ENCODE results near the gene PLPP3. TPM values are rescaled to one million over a fixed set of nuclear protein-coding genes. Genes with fewer than 3 reads are reported as not detected.

The PLPP3 gene
- total and polyA plus RNA-seq, 9 of the 15 experiments (the other 6 are each of a cell fraction or from before 2014, with no cell fraction given), result 0.07 to 0.54 (median 0.20) TPM

- no peak for TF ChIP-seq ZNF197 (CRISPR knock-in tag; IDR thresholded peaks at IDR 0.05; ENCODE audit: low read depth)
- TF ChIP-seq TCFL5 (CRISPR knock-in tag; conservative IDR thresholded peaks at IDR 0.05), result no peak
- 0 out of 2 replicates have a peak, but pooled peaks have one; percentile 38 for TF ChIP-seq ILK (tag; IDR thresholded peaks at IDR 0.05; ENCODE audit: borderline replicate concordance, low read depth)
- peak in 1 of 2 experiments; percentile 18; a peak in 1 of 4 replicates for TF ChIP-seq TRIM24 (IDR thresholded peaks at IDR 0.05)
- no peak for TF ChIP-seq VEZF1 (CRISPR knock-in tag; IDR thresholded peaks at IDR 0.05)
- TF ChIP-seq TRIM28 (IDR thresholded peaks at IDR 0.05), result no peak
- TF ChIP-seq KLF6 (CRISPR knock-in tag; IDR thresholded peaks at IDR 0.05; ENCODE audit: borderline replicate concordance), result peak; percentile 49; the same call in 1 of the 2 replicates
- TF ChIP-seq NCOR1 (IDR thresholded peaks at IDR 0.05), result peak; percentile 50; the same call in 1 of the 2 replicates
- TF ChIP-seq MAFF (IDR thresholded peaks at IDR 0.05; ENCODE audit: low read length), result peak; percentile 94
- no peak for TF ChIP-seq TARDBP (IDR thresholded peaks at IDR 0.05)
- TF ChIP-seq ZNF77 (CRISPR knock-in tag; IDR thresholded peaks at IDR 0.05), result no peak
- no peak for TF ChIP-seq BRF2 (IDR thresholded peaks at IDR 0.05; ENCODE audit: borderline replicate concordance, insufficient read depth, insufficient read length)
- no peak for TF ChIP-seq PHB2 (IDR thresholded peaks at IDR 0.05; ENCODE audit: low read depth)
- peak; percentile 52 for TF ChIP-seq MECOM (CRISPR knock-in tag; IDR thresholded peaks at IDR 0.05)
- TF ChIP-seq RBM39 (optimal IDR thresholded peaks at IDR 0.05; ENCODE audit: low read depth, low read length), result no peak
- peak; percentile 71; the same call in 1 of the 2 replicates for TF ChIP-seq ZKSCAN8 (CRISPR knock-in tag; IDR thresholded peaks at IDR 0.05)
- peak; percentile 97 for TF ChIP-seq NFE2 (IDR thresholded peaks at IDR 0.05; ENCODE audit: low read depth)
- TF ChIP-seq NR2C1 (IDR thresholded peaks at IDR 0.05), result peak; percentile 46; the same call in 1 of the 2 replicates
- TF ChIP-seq NR2C1 (tag; IDR thresholded peaks at IDR 0.05), result peak; percentile 28; the same call in 1 of the 2 replicates
- peak; percentile 22; the same call in 1 of the 2 replicates for TF ChIP-seq OTX1 (CRISPR knock-in tag; IDR thresholded peaks at IDR 0.05)
- TF ChIP-seq CUX1 (CRISPR knock-in tag; IDR thresholded peaks at IDR 0.05), result peak; percentile 92
- TF ChIP-seq MYBL2 (IDR thresholded peaks at IDR 0.05; ENCODE audit: low read depth), result peak; percentile 44; the same call in 1 of the 2 replicates
- no peak for TF ChIP-seq MYBL2 (CRISPR knock-in tag; IDR thresholded peaks at IDR 0.05; ENCODE audit: borderline replicate concordance)
- no peak for TF ChIP-seq U2AF2 (optimal IDR thresholded peaks at IDR 0.05; ENCODE audit: low read depth, low read length)
These were observed 76.6 kb downstream of the PLPP3 start (continued) for GRCh38 chr1:56502700-56503245.
